Heart right ventricle (tissue), 16 donors: ENCODE data around the gene DMGDH. TPM values are rescaled to one million over a fixed set of nuclear protein-coding genes. Genes with fewer than 3 reads are reported as not detected.

Source experiments
- ATAC-seq, 8 donors: fragments of 200-7000 bp; cut with Tn5 transposase; one replicate each; pipeline ENCODE4 v1.9.1; 2020; ENCODE audit warnings: mild to moderate bottlenecking in 8 of 8, moderate library complexity in 8 of 8, moderate number of reproducible peaks in 1 of 8
- DNase-seq, 2 donors: peaks; one replicate each; pipeline ENCODE4 v3.0.0-alpha.2; 2020
- H3K27ac ChIP-seq, 10 donors: fragments of 200-600 bp; sonication (generic) in 2 of 10; one replicate each; pipeline versions ENCODE4 v1.5.0 to v1.8.0; 2020 to 2022; ENCODE audit warnings: mild to moderate bottlenecking in 3 of 10
- H3K27me3 ChIP-seq, 7 donors: fragments of 200-600 bp; one replicate each; pipeline ENCODE4 v1.8.0; 2021 to 2022; ENCODE audit warnings: mild to moderate bottlenecking in 2 of 7
- H3K36me3 ChIP-seq, 9 donors: fragments of 200-600 bp; sonication (generic) in 1 of 9; one replicate each; pipeline versions ENCODE4 v1.5.0 to v1.8.0; 2020 to 2022; ENCODE audit warnings: mild to moderate bottlenecking in 2 of 9
- H3K4me1 ChIP-seq, 9 donors: fragments of 200-600 bp; sonication (generic) in 1 of 9; one replicate each; pipeline versions ENCODE4 v1.5.0 to v1.8.0; 2020 to 2022; ENCODE audit warnings: mild to moderate bottlenecking in 4 of 9
- H3K4me3 ChIP-seq, 10 donors: fragments of 200-600 bp; sonication (generic) in 2 of 10; one replicate each; pipeline versions ENCODE4 v1.5.0 to v1.8.0; 2020 to 2022; ENCODE audit warnings: mild to moderate bottlenecking in 7 of 10, moderate library complexity in 2 of 10
- H3K9me3 ChIP-seq, 11 donors: fragments of 200-600 bp in 10 of 11; sonication (generic) in 2 of 11; one replicate each; pipeline versions ENCODE4 v1.5.0 to v1.8.0; 2013 to 2022; ENCODE audit warnings: mild to moderate bottlenecking in 2 of 11, control low read depth in 1 of 11, moderate library complexity in 1 of 11
- CTCF ChIP-seq, 9 donors: fragments of 200-600 bp; sonication (generic) in 2 of 9; IDR thresholded peaks; one replicate each; pipeline versions ENCODE4 v1.5.0 to v1.8.0; 2021 to 2022; ENCODE audit warnings: antibody characterized with exemption in 9 of 9, mild to moderate bottlenecking in 5 of 9, moderate library complexity in 1 of 9
- WGBS, 2 donors: extraction: QIAGEN DNeasy Blood & Tissue Kit; methylation state at CpG; one replicate each; pipeline ENCODE4 v1.1.7; 2013; ENCODE audit warnings: inconsistent platforms in 1 of 2; 5-methylcytosine and 5-hydroxymethylcytosine counted together
- intact Hi-C, 10 donors: fragments of 100-400 bp; cut with DNase I; formaldehyde crosslinking; loops; one replicate each; pipeline versions ENCODE4 v1.11.1 to v1.14.2; 2022
- polyA plus RNA-seq, 2 donors: library from polyadenylated mRNA; stranded (reverse); fragments of 200-250 nt; gene quantifications; one replicate each; pipeline ENCODE4 v1.2.3, GENCODE V29; 2013
- total RNA-seq, 10 donors: library from RNA; stranded (reverse); fragmentation: NEBNext Ultra II Directional in 3 of 10; extraction: Animal tissue kit (Norgen Biotek cat#: 25700) in 3 of 10; gene quantifications; one replicate each; pipeline versions ENCODE4 v1.2.1 to v1.2.4, GENCODE V29; 2021 to 2023
- donor health status: Arrhythmogenic right ventricular cardiomyopathy.
- donor health status: ischemic (EF 13 %, LVEDD 7.1; RV severe dilation, severe dysfunction).
- donor health status: healthy with polysubstance abuse.
- donor health status: DM: no; HTN: yes; CAD: no.
- donor health status: DM: no; HTN: no; CAD: no.
- donor health status: ischemic (EF 25% LVEDD 6.9; RV normal size, moderate dysfunction).
- donor health status: ischemic (EF 25% LVEDD 5.7; RV mildly dilated, moderate dysfunction).
- donor health status: healthy.
- donor health status: DM: yes; HTN: yes; CAD: no.
- donor health status: Ischemic cardiomyopathy.
- donor health status: ischemic (EF 35%, LVEDD 5.7; RV mildly dilated, moderate dysfunction).
- donor health status: nonischemic (EF 11% LVEDD 7.7; RV severe dilation, severe dysfunction).
- donor health status: DM: yes; HTN: yes; CAD: no.
- donor health status: PGD.
- donor health status: ischemic (EF 29% LVEDD 5.4; RV normal size, mild dysfunction).
- donor health status: nonischemic (EF 23%, LVEDD 6.1; RV moderate dilation, normal function).

DMGDH gene
- total and polyA plus RNA-seq, 12 donors, result 0.17 to 3.4 (median 1.9) TPM

- Histone ChIP-seq H3K9me3 (no peaks in the 10 kb centered on the region), H3K27me3 (peaks cover 0 to 13% (median 0%) of the 10 kb centered on the region in 7 donors), H3K27ac (no peak overlapping the region), H3K4me1 (peaks cover 0 to 19% (median 8%) of the 10 kb centered on the region in 9 donors), H3K36me3 (no peaks in the 10 kb centered on the region), H3K4me3 (peak overlapping the region in 9 of 10 donors; percentile 12 to 48 (median 38))
- peak in 6 of 8 donors; percentile 55 to 68 (median 60) for ATAC-seq
- peak; percentile 93 to 98 (median 97) for TF ChIP-seq CTCF (IDR thresholded peaks at IDR 0.05)
- WGBS, 2 donors, result 4 to 9% methylated on average over 13 of the region's 13 CpGs
- intact Hi-C loops, result loop anchor here in 9 of 10 donors (1.0 to 10.0 kb wide), 10 partner anchors 82 to 1060 kb away; partner anchors contain the start of gene BHMT (in 2 of the 9)
- peak; percentile 53 to 59 for DNase-seq
Observed at GRCh38 chr5:79025054-79025472, 44.4 kb downstream of the DMGDH start.

GRCh38 chr5:79023947-79024346 is 45.5 kb downstream of the DMGDH start:
- DNase-seq, result no peak
- no peak for ATAC-seq
- 95 to 96% methylated on average over 1 of the region's 1 CpG for WGBS, 2 donors
- Histone ChIP-seq H3K4me1 (peaks cover 0 to 19% (median 8%) of the 10 kb centered on the region in 9 donors), H3K4me3 (no peak overlapping the region), H3K36me3 (no peaks in the 10 kb centered on the region), H3K27me3 (peaks cover 0 to 17% (median 0%) of the 10 kb centered on the region in 7 donors), H3K9me3 (no peaks in the 10 kb centered on the region), H3K27ac (no peak overlapping the region)
- TF ChIP-seq CTCF (IDR thresholded peaks at IDR 0.05), result no peak
- intact Hi-C loops, result loop anchor here in 9 of 10 donors (1.0 to 10.0 kb wide), 7 partner anchors 109 to 1061 kb away; no protein-coding TSS in a partner anchor

GRCh38 chr5:79023348-79023747 is 46.1 kb downstream of the DMGDH start:
- intact Hi-C loops, result loop anchor here in 9 of 10 donors (5.0 to 10.0 kb wide), 5 partner anchors 439 to 1061 kb away; no protein-coding TSS in a partner anchor
- 91% methylated on average over 1 of the region's 1 CpG for WGBS, 2 donors
- no peak for ATAC-seq

GRCh38 chr5:79022771-79023170 is 46.7 kb downstream of the DMGDH start:
- H3K36me3 ChIP-seq, result no peaks in the 10 kb centered on the region
- ATAC-seq, result no peak
- H3K27ac ChIP-seq, result no peak overlapping the region
- 91 to 92% methylated on average over 2 of the region's 2 CpGs for WGBS, 2 donors
- peaks cover 0 to 17% (median 0%) of the 10 kb centered on the region in 7 donors for H3K27me3 ChIP-seq
- intact Hi-C loops, result loop anchor here in 9 of 10 donors (1.0 to 10.0 kb wide), 6 partner anchors 111 to 1062 kb away; no protein-coding TSS in a partner anchor
- H3K9me3 ChIP-seq, result no peaks in the 10 kb centered on the region
- no peak for TF ChIP-seq CTCF (IDR thresholded peaks at IDR 0.05)
- no peak for DNase-seq
- H3K4me1 ChIP-seq, result peaks cover 0 to 19% (median 8%) of the 10 kb centered on the region in 9 donors
- no peak overlapping the region for H3K4me3 ChIP-seq

More at GRCh38 chr5:79023348-79023747, 46.1 kb downstream of the DMGDH start:
- no peak for TF ChIP-seq CTCF (IDR thresholded peaks at IDR 0.05)
- no peak for DNase-seq
- no peak overlapping the region for H3K27ac ChIP-seq
- no peak overlapping the region for H3K4me3 ChIP-seq
- H3K36me3 ChIP-seq, result no peaks in the 10 kb centered on the region
- no peaks in the 10 kb centered on the region for H3K9me3 ChIP-seq
- peaks cover 0 to 17% (median 0%) of the 10 kb centered on the region in 7 donors for H3K27me3 ChIP-seq
- peaks cover 0 to 19% (median 8%) of the 10 kb centered on the region in 9 donors for H3K4me1 ChIP-seq
